ENCODE measurements around the gene TUG1. TPM values are rescaled to one million over a fixed set of nuclear protein-coding genes. Genes with fewer than 3 reads are reported as not detected.

The TUG1 gene
- total RNA-seq, 2 experiments from 2014 or later, result 85.8 to 86.2 TPM

- CTCF ChIA-PET, result no interaction called here
- no peak for ATAC-seq (ENCODE audit: poor library complexity)
- POLR2A ChIA-PET, result interaction anchor here (6.9 kb wide), 1 partner anchor 11 kb away, joined by 40 read pairs; the partner anchor contains the start of genes MORC2 and TUG1
These were observed 10.9 kb downstream of the TUG1 start for GRCh38 chr22:30979932-30980331.

GRCh38 chr22:30982512-30982911 is 13.4 kb downstream of the TUG1 start:
- Histone ChIP-seq H3K36me3 (ENCODE audit: insufficient read depth, low read length) (no peaks in the 10 kb centered on the region), H3K4me3 (ENCODE audit: low read length) (no peak overlapping the region), H3K27ac (ENCODE audit: low read depth in 1 of 2, low read length in 2 of 2) (no peak overlapping the region), H3K27me3 (ENCODE audit: control insufficient read depth in 1 of 2, insufficient read depth in 2 of 2, low read length in 2 of 2) (no peaks in the 10 kb centered on the region), H3K9me3 (ENCODE audit: control insufficient read depth in 1 of 2, insufficient read depth in 1 of 2, low read length in 2 of 2) (peaks cover 37 to 89% of the 10 kb centered on the region in 2 experiments), H3K4me1 (ENCODE audit: insufficient read depth, low read length) (no peaks in the 10 kb centered on the region)
- ATAC-seq (ENCODE audit: poor library complexity) (no peak), DNase-seq (no peak)
- Mint-ChIP-seq H3K4me3 (no peak overlapping the region), H3K36me3 (ENCODE audit: low read depth) (peaks cover 32% of the 10 kb centered on the region), H3K4me1 (ENCODE audit: low read depth) (no peaks in the 10 kb centered on the region), H3K27me3 (no peaks in the 10 kb centered on the region), H3K27ac (no peak overlapping the region), H3K9me3 (peaks cover 22% of the 10 kb centered on the region)
- intact Hi-C loops (cut with DNase I, micrococcal nuclease), result no loop called here
- ChIA-PET CTCF (no interaction called here), POLR2A (interaction anchor here (6.9 kb wide), 1 partner anchor 14 kb away, joined by 40 read pairs; the partner anchor contains the start of genes MORC2 and TUG1)
- TF ChIP-seq CTCF (IDR thresholded peaks at IDR 0.05), result no peak

More at GRCh38 chr22:30979932-30980331, 10.9 kb downstream of the TUG1 start:
- no peaks in the 10 kb centered on the region for H3K27me3 Mint-ChIP-seq
- Histone ChIP-seq H3K4me1 (ENCODE audit: insufficient read depth, low read length) (no peaks in the 10 kb centered on the region), H3K9me3 (ENCODE audit: control insufficient read depth in 1 of 2, insufficient read depth in 1 of 2, low read length in 2 of 2) (peaks cover 25 to 93% of the 10 kb centered on the region in 2 experiments), H3K27ac (ENCODE audit: low read depth in 1 of 2, low read length in 2 of 2) (no peak overlapping the region), H3K27me3 (ENCODE audit: control insufficient read depth in 1 of 2, insufficient read depth in 2 of 2, low read length in 2 of 2) (no peaks in the 10 kb centered on the region), H3K36me3 (ENCODE audit: insufficient read depth, low read length) (peaks cover 3% of the 10 kb centered on the region), H3K4me3 (ENCODE audit: low read length) (no peak overlapping the region)
- TF ChIP-seq CTCF (IDR thresholded peaks at IDR 0.05), result no peak
- H3K4me1 Mint-ChIP-seq (ENCODE audit: low read depth), result no peaks in the 10 kb centered on the region
- H3K36me3 Mint-ChIP-seq (ENCODE audit: low read depth), result peaks cover 57% of the 10 kb centered on the region
- intact Hi-C loops (cut with DNase I, micrococcal nuclease), result loop anchor here in 1 of 2 experiments (10.0 kb wide), 1 partner anchor 515 kb away; the partner anchor contains the start of gene SFI1
- peaks cover 29% of the 10 kb centered on the region for H3K9me3 Mint-ChIP-seq
- DNase-seq, result no peak
- H3K27ac Mint-ChIP-seq, result no peak overlapping the region
- H3K4me3 Mint-ChIP-seq, result no peak overlapping the region

- no peak overlapping the region for H3K4me3 Mint-ChIP-seq
- DNase-seq (no peak), ATAC-seq (ENCODE audit: poor library complexity) (no peak)
- TF ChIP-seq CTCF (IDR thresholded peaks at IDR 0.05), result no peak
- POLR2A ChIA-PET, result no interaction called here
- H3K36me3 Mint-ChIP-seq (ENCODE audit: low read depth), result peaks cover 21% of the 10 kb centered on the region
- H3K4me1 Mint-ChIP-seq (ENCODE audit: low read depth), result no peaks in the 10 kb centered on the region
- Histone ChIP-seq H3K4me3 (ENCODE audit: low read length) (no peak overlapping the region), H3K9me3 (ENCODE audit: control insufficient read depth in 1 of 2, insufficient read depth in 1 of 2, low read length in 2 of 2) (peaks cover 39 to 91% of the 10 kb centered on the region in 2 experiments), H3K27ac (ENCODE audit: low read depth in 1 of 2, low read length in 2 of 2) (no peak overlapping the region), H3K4me1 (ENCODE audit: insufficient read depth, low read length) (no peaks in the 10 kb centered on the region), H3K36me3 (ENCODE audit: insufficient read depth, low read length) (no peaks in the 10 kb centered on the region), H3K27me3 (ENCODE audit: control insufficient read depth in 1 of 2, insufficient read depth in 2 of 2, low read length in 2 of 2) (no peaks in the 10 kb centered on the region)
- no peaks in the 10 kb centered on the region for H3K27me3 Mint-ChIP-seq
- H3K27ac Mint-ChIP-seq, result no peak overlapping the region
- peaks cover 21% of the 10 kb centered on the region for H3K9me3 Mint-ChIP-seq
- intact Hi-C loops (cut with DNase I, micrococcal nuclease), result no loop called here
- CTCF ChIA-PET, result no interaction called here
These were observed 15.3 kb downstream of the TUG1 start for GRCh38 chr22:30984317-30984716.

Data from CD4-positive, alpha-beta T cell (primary cell).